H9 (cell line): ENCODE measurements around the gene KRT3. TPM values are rescaled to one million over a fixed set of nuclear protein-coding genes. Genes with fewer than 3 reads are reported as not detected.

ENCODE experiments used
- DNase-seq: peaks from one replicate; pipeline ENCODE4 v3.0.0-alpha.2; 2017
- H2AFZ ChIP-seq: one replicate; pipeline ENCODE4 v1.6.1; 2013; ENCODE audit warnings: mild to moderate bottlenecking, low read length, control low read depth, moderate library complexity
- H2AK5ac ChIP-seq: 2 replicates; pipeline ENCODE4 v1.6.1; 2013; ENCODE audit warnings: low read length, control low read depth, mixed read lengths; ENCODE audit not compliant: insufficient read length
- H2BK120ac ChIP-seq: one replicate; pipeline ENCODE4 v1.6.1; 2013; ENCODE audit warnings: low read depth, mild to moderate bottlenecking, low read length, control low read depth, inconsistent platforms; ENCODE audit not compliant: poor library complexity, severe bottlenecking
- H2BK12ac ChIP-seq: 2 replicates; pipeline ENCODE4 v1.6.1; 2013; ENCODE audit warnings: low read length, control low read depth, mixed read lengths, low read depth; ENCODE audit not compliant: insufficient read length
- H2BK15ac ChIP-seq: 2 replicates; pipeline ENCODE4 v1.6.1; 2013; ENCODE audit warnings: low read depth, low read length, control low read depth
- H2BK20ac ChIP-seq: one replicate; pipeline ENCODE4 v1.6.1; 2013; ENCODE audit warnings: low read depth, mild to moderate bottlenecking, low read length, control low read depth, inconsistent platforms; ENCODE audit not compliant: poor library complexity, severe bottlenecking
- H2BK5ac ChIP-seq: 2 replicates; pipeline ENCODE4 v1.6.1; 2013; ENCODE audit warnings: low read length, control low read depth, mixed read lengths; ENCODE audit not compliant: insufficient read length
- H3K14ac ChIP-seq: 2 replicates; pipeline ENCODE4 v1.6.1; 2013; ENCODE audit warnings: low read length, control low read depth; ENCODE audit not compliant: insufficient read depth
- H3K18ac ChIP-seq: 2 replicates; pipeline ENCODE4 v1.6.1; 2013; ENCODE audit warnings: low read depth, mild to moderate bottlenecking, mixed read lengths, low read length, control low read depth; ENCODE audit not compliant: insufficient read length
- H3K23ac ChIP-seq: 2 replicates; pipeline ENCODE4 v1.6.1; 2013; ENCODE audit warnings: low read length, control low read depth, mixed read lengths, low read depth; ENCODE audit not compliant: insufficient read length
- H3K23me2 ChIP-seq: 2 replicates; pipeline ENCODE4 v1.6.1; 2013; ENCODE audit warnings: low read depth, mild to moderate bottlenecking, mixed read lengths, low read length, control low read depth; ENCODE audit not compliant: insufficient read length, poor library complexity, severe bottlenecking
- H3K27ac ChIP-seq: 2 replicates; pipeline ENCODE4 v1.5.1; 2013; ENCODE audit warnings: low read length, control low read depth, mixed read lengths, low read depth; ENCODE audit not compliant: insufficient read length
- H3K27me3 ChIP-seq: 2 replicates; pipeline ENCODE4 v1.6.1; 2013; ENCODE audit warnings: low read length, control low read depth, inconsistent platforms; ENCODE audit not compliant: insufficient read depth
- H3K4ac ChIP-seq: 2 replicates; pipeline ENCODE4 v1.6.1; 2013; ENCODE audit warnings: low read depth, mild to moderate bottlenecking, control low read depth, inconsistent platforms, low read length, moderate library complexity
- H3K4me1 ChIP-seq: 2 replicates; pipeline ENCODE4 v1.6.1; 2013; ENCODE audit warnings: low read length, control low read depth, inconsistent platforms; ENCODE audit not compliant: insufficient read depth
- H3K4me2 ChIP-seq: 2 replicates; pipeline ENCODE4 v1.6.1; 2013; ENCODE audit warnings: low read length, control low read depth, mixed read lengths; ENCODE audit not compliant: insufficient read length, insufficient read depth
- H3K56ac ChIP-seq: 2 replicates; pipeline ENCODE4 v1.6.1; 2013; ENCODE audit warnings: low read depth, mild to moderate bottlenecking, mixed read lengths, low read length, control low read depth; ENCODE audit not compliant: insufficient read length
- H3K79me1 ChIP-seq: 2 replicates; pipeline ENCODE4 v1.6.1; 2013; ENCODE audit warnings: low read depth, mild to moderate bottlenecking, moderate library complexity, low read length, control low read depth, inconsistent platforms; ENCODE audit not compliant: insufficient read depth, poor library complexity, severe bottlenecking
- H3K79me2 ChIP-seq: 2 replicates; pipeline ENCODE4 v1.6.1; 2013; ENCODE audit warnings: low read length, control low read depth, inconsistent platforms; ENCODE audit not compliant: insufficient read depth
- H3K9ac ChIP-seq: 2 replicates; pipeline ENCODE4 v1.6.1; 2013; ENCODE audit warnings: low read length, control low read depth, mixed read lengths; ENCODE audit not compliant: insufficient read length; ENCODE audit errors: extremely low read depth
- H3K9me3 ChIP-seq: one replicate; pipeline ENCODE4 v1.6.1; 2013; ENCODE audit warnings: low read depth, low read length, inconsistent platforms; ENCODE audit not compliant: control insufficient read depth
- H3T11ph ChIP-seq: one replicate; pipeline ENCODE4 v1.6.1; 2013; ENCODE audit warnings: mild to moderate bottlenecking, low read length, control low read depth, inconsistent platforms
- H4K20me1 ChIP-seq: one replicate; pipeline ENCODE4 v1.6.1; 2013; ENCODE audit not compliant: control insufficient read depth, insufficient read length, insufficient read depth
- H4K5ac ChIP-seq: 2 replicates; pipeline ENCODE4 v1.6.1; 2013; ENCODE audit warnings: low read depth, mild to moderate bottlenecking, mixed read lengths, low read length, control low read depth; ENCODE audit not compliant: insufficient read length
- H4K8ac ChIP-seq: replicated peaks from 2 replicates; pipeline ENCODE4 v1.6.1; 2013; ENCODE audit warnings: low read length, control low read depth, mixed read lengths, low read depth; ENCODE audit not compliant: insufficient read length
- H4K91ac ChIP-seq: 2 replicates; pipeline ENCODE4 v1.6.1; 2013; ENCODE audit warnings: low read depth, mild to moderate bottlenecking, moderate library complexity, mixed read lengths, low read length, control low read depth; ENCODE audit not compliant: insufficient read length
- H3K27ac Mint-ChIP-seq, 3 experiments: 2 replicates in 2 of 3; 3 replicates in 1 of 3; pipeline ENCODE4 v1.8.0; 2020 to 2021; ENCODE audit warnings: mixed read lengths in 3 of 3, mild to moderate bottlenecking in 1 of 3, moderate library complexity in 1 of 3
- H3K27me3 Mint-ChIP-seq: 2 replicates; pipeline ENCODE4 v1.8.0; 2021; ENCODE audit warnings: low read depth, mild to moderate bottlenecking, moderate library complexity, mixed read lengths
- H3K36me3 Mint-ChIP-seq, 3 experiments: 2 replicates in 2 of 3; 3 replicates in 1 of 3; pipeline ENCODE4 v1.8.0; 2020 to 2021; ENCODE audit warnings: low read depth in 3 of 3, mixed read lengths in 3 of 3; ENCODE audit not compliant: insufficient read depth in 1 of 3
- H3K4me1 Mint-ChIP-seq, 2 experiments: 2 replicates each; pipeline ENCODE4 v1.8.0; 2020; ENCODE audit warnings: mixed read lengths in 2 of 2
- H3K4me3 Mint-ChIP-seq, 2 experiments: 2 replicates in 1 of 2; 3 replicates in 1 of 2; pipeline ENCODE4 v1.8.0; 2020 to 2021; ENCODE audit warnings: mild to moderate bottlenecking in 2 of 2, mixed read lengths in 2 of 2, moderate library complexity in 1 of 2
- H3K9me3 Mint-ChIP-seq, 2 experiments: 2 replicates in 1 of 2; 3 replicates in 1 of 2; pipeline ENCODE4 v1.8.0; 2020; ENCODE audit warnings: mild to moderate bottlenecking in 2 of 2, mixed read lengths in 2 of 2, moderate library complexity in 1 of 2
- CTCF ChIP-seq: fragments of 200-600 bp; sonication (generic); conservative IDR thresholded peaks from 3 replicates; pipeline ENCODE4 v1.8.0; 2021; ENCODE audit warnings: antibody characterized with exemption, mild to moderate bottlenecking
- WGBS: extraction: QIAGEN DNeasy Blood & Tissue Kit; methylation state at CpG from one replicate; pipeline ENCODE4 v1.1.7; 2013; ENCODE audit warnings: missing lambda C conversion rate, low lambda C conversion rate, mixed read lengths; ENCODE audit not compliant: insufficient read length; ENCODE audit errors: extremely low coverage; 5-methylcytosine and 5-hydroxymethylcytosine counted together
- total RNA-seq: library from RNA; stranded (reverse); gene quantifications from 2 replicates; pipeline ENCODE4 v1.2.1, GENCODE V29; 2021

KRT3 gene
- total RNA-seq, 1 experiment from 2014 or later: not detected

DNA sequence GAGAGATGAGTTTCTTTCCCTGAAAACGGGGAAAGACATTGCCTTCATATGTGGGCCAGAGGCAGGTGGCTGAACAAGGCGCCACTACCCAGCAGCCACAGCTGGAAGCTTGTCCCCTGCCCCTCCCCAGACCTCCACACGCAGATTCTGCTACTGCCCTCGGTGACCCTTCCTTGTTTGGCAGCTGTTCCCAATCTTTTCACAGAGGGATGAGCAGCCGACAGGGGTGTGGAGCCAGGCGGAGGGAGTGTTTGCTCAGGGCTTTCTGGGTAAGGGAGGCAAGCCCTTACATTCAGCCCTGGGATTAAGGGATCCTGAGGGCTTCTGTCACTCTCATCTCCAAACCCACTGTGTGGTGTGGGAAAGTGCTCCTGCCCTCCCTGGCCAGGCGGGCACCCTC, 22.5 kb upstream of the KRT3 start:
- Histone ChIP-seq H3K23me2 (no peaks in the 10 kb centered on the region), H4K20me1 (no peaks in the 10 kb centered on the region), H2AK5ac (no peak overlapping the region), H3K79me2 (no peaks in the 10 kb centered on the region), H4K91ac (no peak overlapping the region), H2AFZ (no peak overlapping the region), H3K4ac (no peak overlapping the region), H2BK20ac (no peak overlapping the region), H2BK5ac (no peak overlapping the region), H3K4me2 (no peak overlapping the region), H4K8ac (no peak overlapping the region), H2BK120ac (no peak overlapping the region), H3K27ac (no peak overlapping the region), H3K4me1 (no peaks in the 10 kb centered on the region), H3K9ac (no peak overlapping the region), H3K14ac (no peak overlapping the region), H3K23ac (no peak overlapping the region), H3K56ac (no peak overlapping the region), H3K9me3 (no peaks in the 10 kb centered on the region), H4K5ac (no peak overlapping the region), H2BK12ac (no peak overlapping the region), H3K27me3 (no peaks in the 10 kb centered on the region), H3T11ph (no peak overlapping the region), H3K79me1 (no peaks in the 10 kb centered on the region), H3K18ac (no peak overlapping the region), H2BK15ac (no peak overlapping the region)
- WGBS: no CpG with 5 or more reads among the region's 7 CpGs
- Mint-ChIP-seq H3K4me1 (peaks cover 3 to 7% of the 10 kb centered on the region in 2 experiments; a peak in 3 of 4 replicates), H3K4me3 (no peak overlapping the region), H3K27ac (no peak overlapping the region), H3K36me3 (no peaks in the 10 kb centered on the region; a peak in 1 of 7 replicates), H3K9me3 (no peaks in the 10 kb centered on the region), H3K27me3 (peaks cover 3% of the 10 kb centered on the region)
- no peak for TF ChIP-seq CTCF
- DNase-seq: no peak
